ENCODE results near the gene C14orf119. TPM values are rescaled to one million over a fixed set of nuclear protein-coding genes. Genes with fewer than 3 reads are reported as not detected.
"Not testable (repeated sequence)": the region's sequence is repeated elsewhere in the genome, so short reads cannot be mapped to it uniquely, and the experiment has no call there.

Gene C14orf119
- total RNA-seq, 2 experiments from 2014 or later: 46.0 to 47.0 TPM

DNA sequence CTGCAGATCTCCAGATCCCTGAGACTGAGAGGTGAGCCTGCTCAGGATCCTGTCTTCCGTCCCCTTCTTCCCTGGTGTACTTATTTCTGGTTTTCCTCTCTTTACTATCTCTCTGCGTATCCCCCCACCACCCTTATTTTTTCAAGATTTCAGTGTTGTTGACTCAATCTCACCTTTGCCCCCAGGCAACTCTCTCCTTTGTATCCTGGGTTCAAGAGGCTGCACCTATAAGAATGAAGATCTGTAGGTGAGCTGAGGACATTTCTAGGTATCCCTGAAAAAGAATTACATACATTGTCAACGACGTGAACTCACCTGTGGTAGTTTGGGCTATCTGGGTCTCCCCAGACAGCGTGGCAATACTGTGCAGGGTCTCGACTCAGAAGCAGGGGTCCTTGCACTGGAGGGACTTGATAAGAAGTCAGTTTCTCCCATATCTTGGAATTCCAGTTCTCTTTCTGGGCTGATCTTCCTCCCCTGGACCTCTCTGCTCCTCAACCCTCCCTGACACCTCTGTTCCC, 8.8 kb downstream of the C14orf119 start:
- Mint-ChIP-seq H3K27ac (no peak overlapping the region), H3K4me1 (ENCODE audit: low read depth) (peaks cover 2% of the 10 kb centered on the region), H3K36me3 (ENCODE audit: low read depth) (peaks cover 2% of the 10 kb centered on the region), H3K27me3 (ENCODE audit: low read depth) (no peaks in the 10 kb centered on the region), H3K4me3 (no peak overlapping the region), H3K9me3 (ENCODE audit: insufficient read depth) (no peaks in the 10 kb centered on the region)
- no peak for ATAC-seq
- ChIA-PET POLR2A (no interaction called here), CTCF (interaction anchor here (1.8 to 3.3 kb wide), 2 partner anchors 17 to 26 kb away, joined by 6 to 16 read pairs; no protein-coding TSS in a partner anchor)
- no peak for DNase-seq

DNA sequence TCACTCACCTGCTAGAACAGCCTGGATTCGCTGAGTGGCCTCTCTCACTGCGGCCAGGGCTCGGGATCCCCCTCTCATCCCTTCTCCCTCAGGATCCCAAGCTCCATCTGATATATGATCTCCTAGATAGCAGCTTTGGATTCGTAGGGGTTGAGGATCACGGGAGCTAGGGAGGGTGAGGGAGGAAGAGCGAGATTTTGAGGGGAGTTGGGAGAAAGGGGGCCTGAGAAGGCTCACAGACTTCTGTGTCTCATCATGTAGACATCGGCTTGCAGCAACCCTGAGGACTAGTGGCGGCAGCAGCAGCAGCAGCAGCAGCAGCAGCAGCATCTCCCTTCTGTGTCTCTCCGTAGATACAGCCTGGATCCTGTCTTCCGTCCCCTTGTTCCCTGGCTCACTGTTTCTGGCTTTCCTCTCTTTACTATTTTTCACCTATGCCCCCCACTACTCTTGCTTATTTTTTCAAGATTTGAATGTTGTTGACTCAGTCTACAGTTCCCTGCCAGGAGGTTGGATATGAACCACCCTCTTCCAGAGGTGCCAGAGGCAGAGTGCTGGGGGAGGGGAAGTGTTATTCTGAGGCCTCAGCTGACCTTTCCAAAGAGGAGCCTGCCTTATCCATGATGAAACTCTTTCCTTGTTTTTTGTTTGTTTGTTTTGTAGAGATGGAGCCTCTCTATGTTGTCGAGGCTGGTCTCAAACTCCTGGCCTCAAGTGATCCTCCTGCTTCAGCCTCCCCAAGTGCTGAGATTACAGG, 9.5 kb downstream of the C14orf119 start, which contains the start of gene CIROP:
Gene CIROP, minus strand, starts transcription at position 399 of the 757 bp plus-strand sequence. Its CDS starts 69 bp downstream, at position 330.
- POLR2A ChIA-PET: no interaction called here
- no peaks in the 10 kb centered on the region for H3K9me3 Mint-ChIP-seq (ENCODE audit: insufficient read depth)
- CTCF ChIA-PET: interaction anchor here (1.8 to 3.3 kb wide), 2 partner anchors 16 to 27 kb away, joined by 6 to 16 read pairs; no protein-coding TSS in a partner anchor
- H3K4me3 Mint-ChIP-seq: no peak within 1 kb of the TSS
- no peaks in the 10 kb centered on the region for H3K27me3 Mint-ChIP-seq (ENCODE audit: low read depth)
- no peaks in the 10 kb centered on the region for H3K4me1 Mint-ChIP-seq (ENCODE audit: low read depth)
- ATAC-seq: no peak
- no peak within 1 kb of the TSS for H3K27ac Mint-ChIP-seq
- H3K36me3 Mint-ChIP-seq (ENCODE audit: low read depth): no peaks in the 10 kb centered on the region
- DNase-seq: no peak

DNA sequence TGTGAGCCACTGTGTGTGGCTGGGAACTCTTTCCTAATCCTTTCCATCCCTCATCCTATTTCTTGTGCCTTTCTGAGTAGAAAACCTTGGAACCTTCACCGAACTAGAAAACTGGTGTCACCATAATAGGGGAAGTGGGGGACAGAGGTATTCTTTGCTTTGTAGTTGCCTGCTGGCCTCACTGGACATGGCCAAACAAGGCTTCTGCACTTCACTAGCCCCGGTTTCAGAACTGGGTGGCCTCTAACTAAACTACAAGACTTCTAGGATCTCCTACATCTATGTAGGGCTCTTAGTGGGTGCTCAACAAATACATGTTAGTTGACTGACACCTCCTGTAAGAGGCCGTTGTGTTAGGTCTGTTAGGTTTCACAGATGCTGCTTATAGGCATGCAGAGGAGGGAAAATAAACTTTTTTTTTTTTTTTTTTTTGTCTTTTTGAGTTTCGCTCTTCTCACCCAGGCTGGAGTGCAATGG, 10.1 kb downstream of the C14orf119 start:
- H3K27ac Mint-ChIP-seq: no peak overlapping the region
- H3K9me3 Mint-ChIP-seq (ENCODE audit: insufficient read depth): no peaks in the 10 kb centered on the region
- H3K27me3 Mint-ChIP-seq (ENCODE audit: low read depth): no peaks in the 10 kb centered on the region
- DNase-seq (no peak), ATAC-seq (no peak)
- H3K4me1 Mint-ChIP-seq (ENCODE audit: low read depth): no peaks in the 10 kb centered on the region
- H3K36me3 Mint-ChIP-seq (ENCODE audit: low read depth): no peaks in the 10 kb centered on the region
- CTCF ChIA-PET: no interaction called here
- no peak overlapping the region for H3K4me3 Mint-ChIP-seq
- POLR2A ChIA-PET: no interaction called here

DNA sequence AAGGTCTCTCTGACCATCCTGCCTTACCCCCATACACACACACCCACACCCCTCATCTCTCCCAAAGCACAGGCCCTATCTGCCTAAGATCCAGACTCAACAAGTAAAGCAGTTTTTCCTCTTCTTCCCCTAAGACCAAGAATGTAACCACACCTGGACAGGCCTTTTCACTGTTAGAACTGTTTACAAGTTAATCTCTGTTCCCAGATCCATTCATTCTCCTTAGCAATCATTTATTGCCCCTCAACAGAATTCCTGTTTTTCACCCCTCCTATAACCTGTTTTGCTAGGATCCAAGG, 11.4 kb downstream of the C14orf119 start:
- Mint-ChIP-seq H3K27me3 (ENCODE audit: low read depth) (no peaks in the 10 kb centered on the region), H3K9me3 (ENCODE audit: insufficient read depth) (no peaks in the 10 kb centered on the region), H3K4me3 (no peak overlapping the region), H3K27ac (no peak overlapping the region), H3K4me1 (ENCODE audit: low read depth) (no peaks in the 10 kb centered on the region), H3K36me3 (ENCODE audit: low read depth) (no peaks in the 10 kb centered on the region)
- ATAC-seq (no peak), DNase-seq (no peak)
- POLR2A ChIA-PET: interaction anchor here (0.6 kb wide), 1 partner anchor 13 kb away, joined by 3 read pairs; no protein-coding TSS in a partner anchor
- CTCF ChIA-PET: interaction anchor here (1.1 to 1.3 kb wide), 4 partner anchors 9 to 49 kb away, joined by 3 to 4 read pairs (median 3); partner anchors contain the start of gene CDH24

DNA sequence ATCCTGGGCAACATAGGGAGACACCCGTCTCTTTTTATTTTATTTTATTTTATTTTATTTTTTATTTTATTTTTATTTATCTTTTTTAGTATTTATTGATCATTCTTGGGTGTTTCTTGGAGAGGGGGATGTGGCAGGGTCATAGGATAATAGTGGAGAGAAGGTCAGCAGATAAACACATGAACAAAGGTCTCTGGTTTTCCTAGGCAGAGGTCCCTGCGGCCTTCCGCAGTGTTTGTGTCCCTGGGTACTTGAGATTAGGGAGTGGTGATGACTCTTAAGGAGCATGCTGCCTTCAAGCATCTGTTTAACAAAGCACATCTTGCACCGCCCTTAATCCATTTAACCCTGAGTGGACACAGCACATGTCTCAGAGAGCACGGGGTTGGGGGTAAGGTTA, 12.3 kb downstream of the C14orf119 start:
- H3K4me1 Mint-ChIP-seq (ENCODE audit: low read depth); H3K4me3 Mint-ChIP-seq; CTCF ChIA-PET; DNase-seq; POLR2A ChIA-PET; H3K27ac Mint-ChIP-seq; H3K27me3 Mint-ChIP-seq (ENCODE audit: low read depth); H3K9me3 Mint-ChIP-seq (ENCODE audit: insufficient read depth); ATAC-seq; H3K36me3 Mint-ChIP-seq (ENCODE audit: low read depth): not testable (repeated sequence)

DNA sequence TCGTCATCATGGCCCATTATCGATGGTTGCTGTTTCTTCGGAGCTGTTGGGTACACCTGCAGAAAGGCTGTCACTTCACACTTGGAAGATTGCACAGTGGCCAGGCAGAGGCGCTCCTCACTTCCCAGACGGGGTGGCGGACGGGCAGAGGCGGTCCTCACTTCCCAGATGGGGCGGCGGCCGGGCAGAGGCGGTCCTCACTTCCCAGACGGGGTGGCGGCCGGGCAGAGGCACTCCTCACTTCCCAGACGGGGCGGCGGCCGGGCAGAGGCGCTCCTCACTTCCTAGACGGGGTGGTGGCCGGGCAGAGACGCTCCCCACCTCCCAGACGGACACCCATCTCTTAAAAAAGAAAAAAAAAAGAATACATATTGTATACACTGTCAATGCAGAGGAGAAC, 12.9 kb downstream of the C14orf119 start:
- not testable (repeated sequence) for H3K36me3 Mint-ChIP-seq (ENCODE audit: low read depth); H3K4me3 Mint-ChIP-seq

DNA sequence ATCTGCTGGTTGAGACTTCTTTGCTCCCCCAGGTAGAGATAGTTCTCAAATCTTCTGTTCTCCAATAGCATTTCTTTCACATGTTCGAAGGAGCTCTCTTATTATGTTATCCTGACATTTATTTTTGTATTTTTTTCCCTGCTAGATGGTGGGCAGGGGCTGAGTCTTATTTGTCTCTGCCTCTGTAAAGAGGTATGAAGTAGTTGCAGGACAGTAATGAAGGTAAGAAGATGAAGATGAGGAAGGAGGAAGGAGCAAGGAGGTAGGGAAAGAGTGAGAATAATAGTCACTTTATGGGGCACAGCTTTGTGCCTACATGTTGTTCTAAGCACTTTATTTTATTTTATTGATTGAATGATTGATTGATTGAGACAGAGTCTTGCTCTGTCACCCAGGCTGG, 14.5 kb downstream of the C14orf119 start:
- POLR2A ChIA-PET: interaction anchor here (1.8 kb wide), 1 partner anchor 15 kb away, joined by 5 read pairs; the partner anchor contains the start of genes ACIN1 and C14orf119
- ATAC-seq: no peak

More for the DNA sequence above, 12.9 kb downstream of the C14orf119 start:
- not testable (repeated sequence) for ATAC-seq; H3K27ac Mint-ChIP-seq; H3K27me3 Mint-ChIP-seq (ENCODE audit: low read depth); DNase-seq; H3K9me3 Mint-ChIP-seq (ENCODE audit: insufficient read depth); H3K4me1 Mint-ChIP-seq (ENCODE audit: low read depth)
- ChIA-PET CTCF (interaction anchor here (0.9 to 5.5 kb wide), 5 partner anchors 11 to 122 kb away, joined by 4 to 34 read pairs (median 11); partner anchors contain the start of gene CDH24), POLR2A (interaction anchor here (1.8 kb wide), 1 partner anchor 13 kb away, joined by 5 read pairs; the partner anchor contains the start of genes ACIN1 and C14orf119)

DNA sequence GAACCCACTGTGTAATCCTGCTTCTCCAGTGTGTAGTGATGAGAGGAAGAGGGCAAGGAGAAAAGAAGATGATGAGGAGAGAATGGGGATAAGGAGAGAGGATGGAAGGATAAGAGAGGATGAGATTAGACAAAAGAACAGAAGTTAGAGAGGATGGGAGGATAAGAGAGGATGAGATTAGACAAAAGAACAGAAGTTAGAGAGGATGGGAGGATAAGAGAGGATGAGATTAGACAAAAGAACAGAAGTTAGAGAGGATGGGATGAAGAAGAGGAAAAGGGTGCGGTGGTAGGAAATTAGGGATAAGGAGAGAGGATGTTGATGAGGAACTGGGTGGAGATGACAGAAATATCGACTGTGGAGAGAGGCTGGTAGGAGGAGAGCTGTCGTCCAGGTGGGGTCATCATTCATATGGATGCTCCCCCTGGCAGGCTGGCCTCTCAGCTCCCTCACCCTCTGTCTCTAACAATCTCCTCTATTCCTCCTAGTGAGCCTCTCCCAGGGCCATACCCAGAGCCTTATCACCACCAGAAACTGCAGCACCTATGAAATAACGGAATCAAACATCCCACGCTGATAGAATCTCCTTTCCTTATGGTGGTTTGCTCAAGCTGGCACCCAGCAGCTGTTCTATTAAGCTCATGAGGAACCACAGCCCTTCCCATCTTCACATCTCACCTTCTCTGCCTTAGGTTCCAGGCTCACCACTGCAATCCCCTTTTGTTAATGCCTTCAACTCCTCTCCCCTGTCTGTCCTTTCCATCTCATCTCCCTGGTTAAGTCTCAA, 15.5 kb downstream of the C14orf119 start:
- POLR2A ChIA-PET: no interaction called here
- CTCF ChIA-PET: interaction anchor here (1.2 to 5.5 kb wide), 5 partner anchors 9 to 137 kb away, joined by 3 to 39 read pairs (median 10); partner anchors contain the start of gene CEBPE
- Mint-ChIP-seq H3K4me1 (ENCODE audit: low read depth) (peaks cover 3% of the 10 kb centered on the region), H3K36me3 (ENCODE audit: low read depth) (no peaks in the 10 kb centered on the region), H3K27me3 (ENCODE audit: low read depth) (no peaks in the 10 kb centered on the region), H3K9me3 (ENCODE audit: insufficient read depth) (no peaks in the 10 kb centered on the region), H3K4me3 (no peak overlapping the region), H3K27ac (no peak overlapping the region)
- no peak for ATAC-seq
- DNase-seq: no peak

More for the DNA sequence above, 14.5 kb downstream of the C14orf119 start:
- Mint-ChIP-seq H3K9me3 (ENCODE audit: insufficient read depth) (no peaks in the 10 kb centered on the region), H3K27ac (no peak overlapping the region), H3K4me1 (ENCODE audit: low read depth) (peaks cover 3% of the 10 kb centered on the region), H3K27me3 (ENCODE audit: low read depth) (no peaks in the 10 kb centered on the region), H3K36me3 (ENCODE audit: low read depth) (no peaks in the 10 kb centered on the region), H3K4me3 (no peak overlapping the region)
- DNase-seq: no peak
- CTCF ChIA-PET: interaction anchor here (0.8 to 5.5 kb wide), 6 partner anchors 10 to 189 kb away, joined by 3 to 39 read pairs (median 16); partner anchors contain the start of gene CEBPE

DNA sequence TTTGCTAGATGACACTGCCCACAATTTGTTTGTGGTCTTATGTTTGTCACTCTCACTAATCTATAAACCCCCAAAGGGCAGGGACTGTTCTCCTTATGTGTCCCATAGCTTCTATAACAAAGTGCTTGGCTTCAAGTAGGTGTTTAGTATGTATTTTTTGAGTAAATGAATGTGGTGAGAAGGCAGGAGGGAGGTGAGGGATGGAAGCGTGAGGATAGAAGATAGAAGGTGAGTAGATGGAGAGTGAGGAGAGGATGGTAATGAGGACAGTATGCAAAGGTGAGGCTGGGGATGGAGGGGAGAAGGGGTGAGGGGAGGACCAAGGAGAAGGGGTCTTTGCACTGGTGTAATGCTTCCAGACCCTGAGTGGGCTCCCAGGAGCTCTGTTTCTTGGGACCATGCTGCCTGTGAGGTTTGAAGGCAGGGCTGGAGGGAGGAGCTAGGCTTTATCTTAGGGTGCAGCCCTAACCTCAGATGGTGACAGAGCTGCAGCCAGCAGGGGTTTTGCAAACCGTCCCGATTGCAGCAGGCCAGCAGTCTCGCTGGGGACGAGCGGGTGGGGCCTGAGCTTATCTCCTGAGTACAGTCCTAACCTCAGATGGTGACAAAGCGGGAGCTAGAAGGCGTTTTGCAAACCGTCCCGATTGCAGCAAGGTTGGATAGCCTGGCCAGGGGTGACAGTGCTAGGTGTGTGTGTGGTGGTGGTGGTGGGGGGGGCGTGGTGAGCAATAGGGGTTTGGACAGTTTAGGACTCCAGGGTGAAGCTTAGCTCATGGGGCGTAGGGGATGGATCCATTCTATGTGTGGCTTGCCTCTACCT, 17.3 kb downstream of the C14orf119 start:
- H3K27me3 Mint-ChIP-seq (ENCODE audit: low read depth): no peaks in the 10 kb centered on the region
- ATAC-seq (no peak), DNase-seq (no peak)
- POLR2A ChIA-PET: no interaction called here
- H3K4me1 Mint-ChIP-seq (ENCODE audit: low read depth): peaks cover 3% of the 10 kb centered on the region
- H3K9me3 Mint-ChIP-seq (ENCODE audit: insufficient read depth): no peaks in the 10 kb centered on the region
- no peak overlapping the region for H3K27ac Mint-ChIP-seq
- CTCF ChIA-PET: interaction anchor here (1.0 to 5.5 kb wide), 5 partner anchors 8 to 126 kb away, joined by 3 to 39 read pairs (median 9); partner anchors contain the start of genes ACIN1, C14orf119 and CEBPE
- no peak overlapping the region for H3K4me3 Mint-ChIP-seq
- H3K36me3 Mint-ChIP-seq (ENCODE audit: low read depth): no peaks in the 10 kb centered on the region

DNA sequence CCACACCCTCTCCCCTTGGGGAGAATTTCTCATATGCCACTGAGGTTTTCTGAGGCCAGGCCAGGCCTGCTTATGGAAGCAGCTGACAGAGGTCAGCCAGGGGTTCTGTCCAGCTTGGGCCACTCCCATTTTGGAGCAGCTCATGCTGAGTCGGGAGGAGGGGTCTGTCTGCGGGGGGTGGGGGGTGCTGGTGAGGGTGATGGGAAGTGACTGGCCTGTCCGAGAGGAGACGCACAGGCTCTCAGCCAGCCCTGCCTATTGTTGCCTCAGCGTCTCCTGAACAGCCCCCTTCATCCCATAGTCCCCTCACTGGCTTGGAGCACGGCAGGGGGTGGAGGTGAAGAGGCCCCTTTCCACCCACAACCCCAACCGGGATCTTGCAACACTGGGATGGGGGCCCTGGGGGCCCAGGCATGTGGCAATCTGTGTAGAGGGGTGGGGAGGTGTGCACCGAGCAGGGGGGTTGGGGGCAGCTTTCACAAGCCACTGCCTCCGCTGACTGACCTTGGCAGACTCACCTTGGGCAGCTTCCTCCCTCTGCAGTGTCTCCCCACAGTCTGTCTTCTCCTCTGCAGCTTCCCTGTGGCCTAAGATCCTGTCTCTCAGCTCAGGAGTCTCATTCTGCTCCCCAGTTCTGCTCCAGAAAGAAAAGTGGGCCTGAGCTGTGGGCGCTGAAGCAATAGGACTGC, 18.3 kb downstream of the C14orf119 start:
- H3K36me3 Mint-ChIP-seq (ENCODE audit: low read depth): no peaks in the 10 kb centered on the region
- no peak overlapping the region for H3K27ac Mint-ChIP-seq
- H3K9me3 Mint-ChIP-seq (ENCODE audit: insufficient read depth): no peaks in the 10 kb centered on the region
- CTCF ChIA-PET: interaction anchor here (2.8 to 5.5 kb wide), 2 partner anchors 37 to 45 kb away, joined by 9 to 34 read pairs; no protein-coding TSS in a partner anchor
- peaks cover 7% of the 10 kb centered on the region for H3K4me1 Mint-ChIP-seq (ENCODE audit: low read depth)
- H3K27me3 Mint-ChIP-seq (ENCODE audit: low read depth): no peaks in the 10 kb centered on the region
- no peak for ATAC-seq
- POLR2A ChIA-PET: interaction anchor here (1.2 kb wide), 1 partner anchor 18 kb away, joined by 3 read pairs; the partner anchor contains the start of gene C14orf119
- H3K4me3 Mint-ChIP-seq: no peak overlapping the region
- no peak for DNase-seq
